OCI-LY7 (cell line): Measurements from ENCODE around the gene EEF2K. TPM values are rescaled to one million over a fixed set of nuclear protein-coding genes. Genes with fewer than 3 reads are reported as not detected.

Source experiments
- BruUV-seq: library from RNA; stranded (reverse); fragments of 400-500 nt; replicated peaks from 2 replicates; lab custom pipeline; 2021; lab: Mats Ljungman, UMichigan
- CTCF ChIA-PET: fragments of 300-600 bp; sonication (Branson Sonifier 250); formaldehyde crosslinking; loops from one replicate; lab custom pipeline; 2022; ENCODE audit warnings: antibody characterized with exemption; ENCODE audit not compliant: unreplicated experiment; lab: Charles Lee
- POLR2A ChIA-PET: fragments of 300-600 bp; sonication (Branson Sonifier 250); formaldehyde crosslinking; loops from one replicate; lab custom pipeline; 2022; ENCODE audit warnings: antibody characterized with exemption; lab: Charles Lee
- DNase-seq: peaks from one replicate; pipeline ENCODE4 v3.0.0-alpha.2; 2015; ENCODE audit warnings: low spot score
- H2AFZ ChIP-seq: fragments of 200-600 bp; sonication (generic), shearing (Covaris generic); 2 replicates; pipeline ENCODE4 v1.6.1; 2014; ENCODE audit warnings: mild to moderate bottlenecking, antibody characterized with exemption, low read length, moderate library complexity
- H3K27ac ChIP-seq: fragments of 200-600 bp; sonication (generic); 2 replicates; pipeline ENCODE4 v1.5.1; 2014; ENCODE audit warnings: mixed run types, low read depth, mild to moderate bottlenecking, moderate library complexity, low read length, inconsistent platforms; ENCODE audit not compliant: poor library complexity, severe bottlenecking
- H3K36me3 ChIP-seq: fragments of 200-600 bp; sonication (generic); 2 replicates; pipeline ENCODE4 v1.6.1; 2014; ENCODE audit warnings: mild to moderate bottlenecking, antibody characterized with exemption, low read length, moderate library complexity, mixed read lengths; ENCODE audit not compliant: insufficient read depth
- H3K4me1 ChIP-seq: fragments of 200-600 bp; sonication (generic); 2 replicates; pipeline ENCODE4 v1.5.1; 2014; ENCODE audit warnings: mild to moderate bottlenecking, low read length; ENCODE audit not compliant: insufficient read depth, poor library complexity, severe bottlenecking
- H3K4me2 ChIP-seq: fragments of 200-600 bp; sonication (generic); 2 replicates; pipeline ENCODE4 v1.6.1; 2014; ENCODE audit warnings: mild to moderate bottlenecking, low read length
- H3K4me3 ChIP-seq: fragments of 200-600 bp; sonication (generic); 2 replicates; pipeline ENCODE4 v1.5.1; 2014; ENCODE audit warnings: mild to moderate bottlenecking, low read depth, low read length; ENCODE audit not compliant: poor library complexity, severe bottlenecking
- H3K79me2 ChIP-seq: fragments of 200-600 bp; sonication (generic); 2 replicates; pipeline ENCODE4 v1.6.1; 2016; ENCODE audit warnings: low read depth, mild to moderate bottlenecking, low read length, moderate library complexity, mixed read lengths; ENCODE audit not compliant: insufficient read depth
- H3K9me2 ChIP-seq: fragments of 200-600 bp; sonication (generic); 2 replicates; pipeline ENCODE4 v1.6.1; 2016; ENCODE audit warnings: mild to moderate bottlenecking, low read length, mixed read lengths; ENCODE audit not compliant: insufficient read depth
- H3K9me3 ChIP-seq: fragments of 200-600 bp; sonication (generic); 2 replicates; pipeline ENCODE4 v1.6.1; 2014; ENCODE audit warnings: mild to moderate bottlenecking, mixed run types, low read length, mixed read lengths
- H4K20me1 ChIP-seq: fragments of 200-600 bp; sonication (generic); 2 replicates; pipeline ENCODE4 v1.6.1; 2014; ENCODE audit warnings: mild to moderate bottlenecking, antibody characterized with exemption, low read length, moderate library complexity, mixed read lengths; ENCODE audit not compliant: insufficient read depth
- CTCF ChIP-seq: fragments of 200-600 bp; sonication (generic); conservative IDR thresholded peaks from 2 replicates; pipeline ENCODE4 v1.5.1; 2014; ENCODE audit warnings: mild to moderate bottlenecking, antibody characterized with exemption, low read length, moderate library complexity, mixed read lengths
- EZH2phosphoT487 ChIP-seq: fragments of 200-600 bp; sonication (generic); IDR thresholded peaks from 2 replicates; pipeline ENCODE4 v1.6.1; 2018; ENCODE audit warnings: low read depth, borderline replicate concordance, mild to moderate bottlenecking, mixed run types, antibody characterized with exemption, low read length, moderate library complexity, mixed read lengths
- intact Hi-C: fragments of 100-400 bp; cut with micrococcal nuclease; formaldehyde crosslinking; loops from one replicate; pipeline ENCODE4 v1.10.0; 2022; ENCODE audit not compliant: unreplicated experiment
- total RNA-seq, 2 experiments: library from RNA; depleted of rRNA in 1 of 2; stranded (reverse); fragments of >200 nt in 1 of 2; shearing (Covaris generic) in 1 of 2; gene quantifications; 2 replicates each; pipeline ENCODE4 v1.2.3, GENCODE V29; 2014 to 2022

The EEF2K gene
- total RNA-seq, 2 experiments from 2014 or later: 23.8 to 42.3 TPM

DNA sequence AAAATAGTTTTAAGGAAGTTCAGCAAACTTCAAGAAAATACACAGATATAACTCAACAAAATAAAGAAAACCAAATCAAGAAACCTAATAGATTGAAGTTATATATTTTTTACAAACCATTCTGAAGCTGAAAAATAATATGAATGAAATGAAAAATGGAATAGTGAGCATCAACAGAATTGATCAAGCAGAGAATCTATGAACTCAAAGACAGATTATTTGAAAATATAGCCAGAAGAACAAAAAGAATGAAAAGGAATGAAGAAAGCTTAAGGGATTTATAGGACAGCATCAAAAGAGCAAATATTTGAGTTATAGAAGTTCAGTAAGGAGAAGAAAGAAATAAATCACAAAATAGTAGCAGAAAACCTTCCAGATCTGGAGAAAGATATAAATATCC is 130.5 kb downstream of the EEF2K start:
- Histone ChIP-seq H3K4me1 (no peaks in the 10 kb centered on the region), H3K9me3 (peaks cover 25% of the 10 kb centered on the region), H3K9me2 (no peaks in the 10 kb centered on the region), H3K79me2 (no peaks in the 10 kb centered on the region), H2AFZ (no peak overlapping the region), H3K27ac (no peak overlapping the region), H3K36me3 (peaks cover 70% of the 10 kb centered on the region), H3K4me2 (no peak overlapping the region), H3K4me3 (no peak overlapping the region), H4K20me1 (no peaks in the 10 kb centered on the region)
- DNase-seq: no peak
- POLR2A ChIA-PET: no interaction called here
- TF ChIP-seq EZH2phosphoT487 (no peak), CTCF (no peak)
- no TSS peak for BruUV-seq
- intact Hi-C loops: no loop called here
- CTCF ChIA-PET: no interaction called here

GRCh38 chr16:22337045-22337444 is 131.0 kb downstream of the EEF2K start:
- CTCF ChIA-PET: no interaction called here
- intact Hi-C loops: no loop called here
- no peaks in the 10 kb centered on the region for H4K20me1 ChIP-seq
- no peak overlapping the region for H3K4me2 ChIP-seq
- H3K79me2 ChIP-seq: no peaks in the 10 kb centered on the region
- H3K36me3 ChIP-seq: peaks cover 69% of the 10 kb centered on the region
- no peak overlapping the region for H3K4me3 ChIP-seq
- POLR2A ChIA-PET: no interaction called here
- no peaks in the 10 kb centered on the region for H3K9me2 ChIP-seq
- DNase-seq: no peak
- no TSS peak for BruUV-seq
- H3K4me1 ChIP-seq: no peaks in the 10 kb centered on the region
- no peak overlapping the region for H3K27ac ChIP-seq
- H3K9me3 ChIP-seq: peaks cover 25% of the 10 kb centered on the region
- H2AFZ ChIP-seq: no peak overlapping the region
- TF ChIP-seq CTCF (no peak), EZH2phosphoT487 (no peak)

DNA sequence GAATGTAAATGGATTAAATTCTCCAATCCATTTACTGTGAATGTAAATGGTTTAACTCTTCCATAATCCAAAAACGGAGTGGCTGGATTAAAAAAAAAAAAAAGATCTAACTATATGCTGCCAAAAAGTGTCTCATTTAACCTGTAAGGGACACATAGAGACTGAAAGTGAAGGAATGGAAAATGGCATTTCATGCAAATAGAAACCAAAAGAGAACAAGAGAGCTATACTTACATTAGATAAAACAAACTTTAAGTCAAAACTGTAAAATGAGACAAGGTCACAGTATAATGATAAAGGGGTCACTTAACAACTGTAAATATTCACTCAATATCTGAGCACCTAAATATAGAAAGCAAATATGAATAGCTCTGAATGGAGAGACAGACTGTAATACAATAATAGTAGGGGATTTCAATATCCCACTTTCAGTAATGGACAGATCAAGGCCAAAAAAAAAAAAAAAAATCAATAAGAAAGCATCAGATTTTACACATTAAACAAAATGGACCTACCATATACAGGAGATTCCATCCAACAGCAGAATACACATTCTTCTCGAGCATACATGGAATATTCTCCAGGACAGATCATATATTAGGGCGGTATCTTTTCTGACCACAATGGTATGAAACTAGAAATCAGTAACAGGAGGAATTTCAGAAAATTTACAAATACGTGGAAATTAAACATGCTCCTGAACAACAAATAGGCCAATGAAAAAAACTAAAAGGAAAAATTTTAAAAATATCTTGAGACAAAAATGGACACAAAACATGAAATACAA is 132.0 kb downstream of the EEF2K start:
- H3K4me1 ChIP-seq: no peaks in the 10 kb centered on the region
- intact Hi-C loops: no loop called here
- ChIA-PET POLR2A (no interaction called here), CTCF (no interaction called here)
- no peak overlapping the region for H2AFZ ChIP-seq
- no peaks in the 10 kb centered on the region for H4K20me1 ChIP-seq
- H3K9me3 ChIP-seq: peaks cover 25% of the 10 kb centered on the region
- H3K36me3 ChIP-seq: peaks cover 69% of the 10 kb centered on the region
- no peaks in the 10 kb centered on the region for H3K9me2 ChIP-seq
- no peak for DNase-seq
- BruUV-seq: no TSS peak
- TF ChIP-seq CTCF: no peak
- no peaks in the 10 kb centered on the region for H3K79me2 ChIP-seq
- H3K4me2 ChIP-seq: no peak overlapping the region
- H3K27ac ChIP-seq: no peak overlapping the region
- H3K4me3 ChIP-seq: no peak overlapping the region
